CD14-positive monocyte (primary cell): ENCODE results near the gene GPANK1. TPM values are rescaled to one million over a fixed set of nuclear protein-coding genes. Genes with fewer than 3 reads are reported as not detected.
A peak's percentile ranks its signal among the peaks of the same experiment; 100 is the strongest.

Experiments used
- DNase-seq, 3 donors: peaks; one replicate each; pipeline ENCODE4 v3.0.0-alpha.2; 2011 to 2022
- H2AFZ ChIP-seq: 2 replicates; pipeline ENCODE4 v1.6.0; 2012; ENCODE audit warnings: mild to moderate bottlenecking, low read depth, low read length, inconsistent platforms; ENCODE audit not compliant: insufficient read depth, poor library complexity, severe bottlenecking
- H3K27ac ChIP-seq, 2 donors: 1 replicate in 1 of 2; 2 replicates in 1 of 2; pipeline ENCODE4 v1.5.1; 2012 to 2013; ENCODE audit warnings: low read length in 2 of 2, control low read depth in 1 of 2, inconsistent platforms in 1 of 2, low read depth in 1 of 2, mild to moderate bottlenecking in 1 of 2
- H3K27me3 ChIP-seq, 2 donors: one replicate each; pipeline versions ENCODE4 v1.6.0 to v1.6.1; 2011 to 2013; ENCODE audit warnings: low read length in 2 of 2; ENCODE audit not compliant: control insufficient read depth in 2 of 2, insufficient read depth in 2 of 2
- H3K36me3 ChIP-seq, 2 donors: replicated peaks in 1 of 2; 1 replicate in 1 of 2; 2 replicates in 1 of 2; pipeline versions ENCODE4 v1.5.1 to v1.6.1; 2012 to 2013; ENCODE audit warnings: low read length in 2 of 2, control low read depth in 1 of 2, inconsistent platforms in 1 of 2, mild to moderate bottlenecking in 1 of 2; ENCODE audit not compliant: insufficient read depth in 2 of 2, control insufficient read depth in 1 of 2
- H3K4me1 ChIP-seq, 2 donors: 1 replicate in 1 of 2; 2 replicates in 1 of 2; pipeline versions ENCODE4 v1.5.1 to v1.6.1; 2012 to 2013; ENCODE audit warnings: low read length in 2 of 2, control low read depth in 1 of 2, inconsistent platforms in 1 of 2, mild to moderate bottlenecking in 1 of 2, moderate library complexity in 1 of 2; ENCODE audit not compliant: insufficient read depth in 2 of 2, control insufficient read depth in 1 of 2
- H3K4me2 ChIP-seq: replicated peaks from 2 replicates; pipeline ENCODE3; 2012; ENCODE audit warnings: low read length, moderate library complexity, mild to moderate bottlenecking; ENCODE audit not compliant: poor library complexity, severe bottlenecking; ENCODE audit errors: extremely low read depth
- H3K4me3 ChIP-seq, 3 experiments: fragments of 200-600 bp in 1 of 3; sonication (generic) in 1 of 3; replicated peaks in 1 of 3; 1 replicate in 2 of 3; 2 replicates in 1 of 3; pipeline ENCODE4 v1.5.1; 2011 to 2013; ENCODE audit warnings: low read length in 3 of 3, mild to moderate bottlenecking in 3 of 3, control low read depth in 2 of 3, low read depth in 2 of 3, inconsistent platforms in 1 of 3, moderate library complexity in 1 of 3
- H3K79me2 ChIP-seq: 2 replicates; pipeline ENCODE4 v1.6.0; 2012; ENCODE audit warnings: mild to moderate bottlenecking, control low read depth, inconsistent platforms, low read length, moderate library complexity; ENCODE audit not compliant: insufficient read depth
- H3K9ac ChIP-seq: 2 replicates; pipeline ENCODE4 v1.6.0; 2017; ENCODE audit warnings: low read length, mild to moderate bottlenecking; ENCODE audit not compliant: insufficient read depth, poor library complexity, severe bottlenecking
- H3K9me3 ChIP-seq, 2 donors: replicated peaks in 1 of 2; 1 replicate in 1 of 2; 2 replicates in 1 of 2; pipeline versions ENCODE4 v1.5.1 to v1.6.1; 2012 to 2013; ENCODE audit warnings: low read length in 2 of 2, control low read depth in 1 of 2; ENCODE audit not compliant: control insufficient read depth in 1 of 2, insufficient read depth in 1 of 2
- H4K20me1 ChIP-seq: 2 replicates; pipeline ENCODE4 v1.6.0; 2012; ENCODE audit warnings: mild to moderate bottlenecking, low read length, control low read depth, moderate library complexity; ENCODE audit not compliant: insufficient read depth
- H3K27ac Mint-ChIP-seq, 7 donors: one replicate each; pipeline ENCODE4 v1.8.0; 2020; ENCODE audit warnings: mild to moderate bottlenecking in 7 of 7, mixed read lengths in 7 of 7, moderate library complexity in 6 of 7, inconsistent platforms in 2 of 7
- H3K27me3 Mint-ChIP-seq, 3 donors: one replicate each; pipeline ENCODE4 v1.8.0; 2021 to 2022; ENCODE audit warnings: low read depth in 3 of 3, mild to moderate bottlenecking in 3 of 3, mixed read lengths in 3 of 3, moderate library complexity in 3 of 3, inconsistent platforms in 1 of 3
- H3K36me3 Mint-ChIP-seq, 2 donors: one replicate each; pipeline ENCODE4 v1.8.0; 2020; ENCODE audit warnings: mixed read lengths in 2 of 2, inconsistent platforms in 1 of 2, mild to moderate bottlenecking in 1 of 2
- H3K4me1 Mint-ChIP-seq: one replicate; pipeline ENCODE4 v1.8.0; 2020; ENCODE audit warnings: mild to moderate bottlenecking, mixed read lengths
- H3K4me3 Mint-ChIP-seq, 2 donors: one replicate each; pipeline ENCODE4 v1.8.0; 2020; ENCODE audit warnings: mild to moderate bottlenecking in 2 of 2, mixed read lengths in 2 of 2, moderate library complexity in 1 of 2
- H3K9me3 Mint-ChIP-seq, 7 donors: one replicate each; pipeline ENCODE4 v1.8.0; 2020 to 2022; ENCODE audit warnings: mixed read lengths in 7 of 7, mild to moderate bottlenecking in 6 of 7, moderate library complexity in 6 of 7, inconsistent platforms in 2 of 7
- WGBS: methylation state at CpG from one replicate; pipeline ENCODE4 v1.1.5; 2013; ENCODE audit warnings: missing lambda C conversion rate; ENCODE audit not compliant: insufficient coverage; 5-methylcytosine and 5-hydroxymethylcytosine counted together
- intact Hi-C, 2 donors: fragments of 100-400 bp; cut with micrococcal nuclease; formaldehyde crosslinking; loops; one replicate each; pipeline versions ENCODE4 v1.15.0 to v1.15.1; 2023
- polyA plus RNA-seq, 3 donors: library from polyadenylated mRNA; depleted of rRNA in 1 of 3; unstranded in 2 of 3; stranded (reverse) in 1 of 3; fragments of 300-500 nt in 2 of 3; fragments of >200 nt in 1 of 3; fragmentation: Illumina TruSeq in 2 of 3; gene quantifications; 1 replicate in 2 of 3; 2 replicates in 1 of 3; pipeline ENCODE4 v1.2.3, GENCODE V29; 2012 to 2021
- TF ChIP-seq, protein P1 (sequence below): fragments of 200-600 bp; IDR thresholded peaks from one replicate; pipeline ENCODE4 v1.8.0; 2022; ENCODE audit warnings: antibody characterized with exemption, mild to moderate bottlenecking

Gene GPANK1
- polyA plus RNA-seq, 3 donors: 10.8 to 13.9 (median 12.0) TPM

DNA sequence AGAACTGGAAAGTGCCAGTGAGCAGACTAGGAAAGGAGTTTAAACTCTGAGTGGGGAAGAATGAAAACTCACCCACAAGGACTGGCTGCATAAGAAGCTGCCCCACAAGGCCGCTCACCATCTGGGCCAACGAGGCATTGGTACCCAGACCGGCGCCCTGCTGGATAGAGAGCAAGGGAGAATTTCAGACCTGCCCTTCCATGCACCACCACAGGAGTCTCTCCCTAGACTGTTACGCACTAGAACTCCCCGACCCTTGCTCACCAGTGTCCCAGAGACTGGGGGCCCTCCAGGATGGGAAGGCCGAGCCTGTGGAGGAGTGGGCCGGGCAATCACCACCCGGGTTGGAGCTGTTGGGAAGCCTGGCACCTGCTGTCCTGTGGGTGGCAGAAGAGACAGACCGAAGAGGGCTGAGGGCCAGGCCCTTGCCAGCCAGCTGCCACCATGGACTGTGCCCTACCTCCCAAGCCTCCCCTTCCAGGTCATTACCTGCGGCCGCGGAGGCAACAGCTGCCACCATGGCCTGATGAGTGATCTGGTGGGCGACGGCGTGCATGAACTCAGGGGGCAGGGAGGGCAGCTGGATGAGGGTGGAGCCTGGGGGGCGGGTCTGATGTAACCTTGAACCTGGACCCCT lies 20.9 kb downstream of the GPANK1 start:
- intact Hi-C loops: no loop called here
- H3K27ac ChIP-seq: peak overlapping the region in 1 of 2 donors; percentile 1
- peaks cover 87 to 99% of the 10 kb centered on the region in 2 donors for H3K36me3 Mint-ChIP-seq
- H3K4me1 Mint-ChIP-seq: no peaks in the 10 kb centered on the region
- H3K4me2 ChIP-seq: no peak overlapping the region
- WGBS: 98% methylated on average over 6 of the region's 17 CpGs
- H3K9ac ChIP-seq: no peak overlapping the region
- H3K27ac Mint-ChIP-seq: no peak overlapping the region
- no peak for DNase-seq
- peaks cover 16% of the 10 kb centered on the region for H3K79me2 ChIP-seq
- H3K27me3 ChIP-seq: no peaks in the 10 kb centered on the region
- no peaks in the 10 kb centered on the region for H3K27me3 Mint-ChIP-seq
- H3K36me3 ChIP-seq: peaks cover 94 to 98% of the 10 kb centered on the region in 2 donors
- no peak overlapping the region for H3K4me3 ChIP-seq
- H3K9me3 Mint-ChIP-seq: no peaks in the 10 kb centered on the region
- H4K20me1 ChIP-seq: peaks cover 78% of the 10 kb centered on the region
- H3K9me3 ChIP-seq: no peaks in the 10 kb centered on the region
- H2AFZ ChIP-seq: no peak overlapping the region
- H3K4me3 Mint-ChIP-seq: no peak overlapping the region
- H3K4me1 ChIP-seq: no peaks in the 10 kb centered on the region
- TF ChIP-seq, protein P1, sequence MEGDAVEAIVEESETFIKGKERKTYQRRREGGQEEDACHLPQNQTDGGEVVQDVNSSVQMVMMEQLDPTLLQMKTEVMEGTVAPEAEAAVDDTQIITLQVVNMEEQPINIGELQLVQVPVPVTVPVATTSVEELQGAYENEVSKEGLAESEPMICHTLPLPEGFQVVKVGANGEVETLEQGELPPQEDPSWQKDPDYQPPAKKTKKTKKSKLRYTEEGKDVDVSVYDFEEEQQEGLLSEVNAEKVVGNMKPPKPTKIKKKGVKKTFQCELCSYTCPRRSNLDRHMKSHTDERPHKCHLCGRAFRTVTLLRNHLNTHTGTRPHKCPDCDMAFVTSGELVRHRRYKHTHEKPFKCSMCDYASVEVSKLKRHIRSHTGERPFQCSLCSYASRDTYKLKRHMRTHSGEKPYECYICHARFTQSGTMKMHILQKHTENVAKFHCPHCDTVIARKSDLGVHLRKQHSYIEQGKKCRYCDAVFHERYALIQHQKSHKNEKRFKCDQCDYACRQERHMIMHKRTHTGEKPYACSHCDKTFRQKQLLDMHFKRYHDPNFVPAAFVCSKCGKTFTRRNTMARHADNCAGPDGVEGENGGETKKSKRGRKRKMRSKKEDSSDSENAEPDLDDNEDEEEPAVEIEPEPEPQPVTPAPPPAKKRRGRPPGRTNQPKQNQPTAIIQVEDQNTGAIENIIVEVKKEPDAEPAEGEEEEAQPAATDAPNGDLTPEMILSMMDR: no peak

DNA sequence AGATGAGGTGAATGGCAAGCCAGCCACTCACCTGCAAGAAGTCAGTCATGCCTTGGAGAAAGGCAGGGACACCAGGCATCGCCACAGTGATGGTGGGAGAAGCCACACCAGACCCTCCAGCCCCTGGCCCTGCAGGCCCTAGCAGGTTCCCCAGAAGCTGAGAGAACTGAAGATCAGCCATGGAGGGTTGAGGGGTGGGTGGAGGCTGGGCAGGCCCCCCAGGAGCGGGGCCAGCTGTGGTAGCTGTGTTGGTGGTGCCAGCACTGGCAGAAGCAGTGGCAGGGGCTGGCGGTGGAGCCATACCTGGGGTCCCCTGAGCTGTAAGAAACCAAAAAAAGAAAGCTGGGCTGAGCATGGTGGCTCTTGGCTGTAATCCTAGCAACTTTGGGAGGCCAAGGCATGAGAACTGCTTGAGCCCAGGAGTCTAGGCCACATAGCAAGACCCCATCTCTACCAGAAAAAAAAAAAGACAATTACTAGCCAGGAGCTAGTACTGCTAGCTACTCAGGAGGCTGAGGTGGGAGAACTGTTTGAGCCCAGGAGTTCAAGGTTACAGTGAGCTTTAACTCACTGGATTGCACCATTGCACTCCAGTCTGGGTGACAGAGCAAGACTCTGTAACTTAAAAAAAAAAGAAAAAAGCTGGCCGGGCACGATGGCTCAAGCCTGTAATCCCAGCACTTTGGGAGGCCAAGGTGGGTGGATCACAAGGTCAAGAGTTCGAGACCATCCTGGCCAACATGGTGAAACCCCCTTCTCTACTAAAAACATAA lies 21.8 kb downstream of the GPANK1 start:
- peaks cover 6% of the 10 kb centered on the region for H3K79me2 ChIP-seq
- no peak overlapping the region for H3K9ac ChIP-seq
- DNase-seq: no peak
- Mint-ChIP-seq H3K36me3 (peaks cover 81 to 99% of the 10 kb centered on the region in 2 donors), H3K27me3 (no peaks in the 10 kb centered on the region), H3K9me3 (no peaks in the 10 kb centered on the region), H3K4me1 (no peaks in the 10 kb centered on the region), H3K4me3 (no peak overlapping the region), H3K27ac (peak overlapping the region in 1 of 7 donors; percentile 18)
- no peak overlapping the region for H3K4me3 ChIP-seq
- TF ChIP-seq, protein P1: no peak
- H3K9me3 ChIP-seq: no peaks in the 10 kb centered on the region
- H3K4me1 ChIP-seq: no peaks in the 10 kb centered on the region
- H3K27me3 ChIP-seq: no peaks in the 10 kb centered on the region
- H4K20me1 ChIP-seq: peaks cover 79% of the 10 kb centered on the region
- peak overlapping the region in 1 of 2 donors; percentile 26 for H3K27ac ChIP-seq
- H3K36me3 ChIP-seq: peaks cover 94 to 98% of the 10 kb centered on the region in 2 donors
- 100% methylated on average over 3 of the region's 6 CpGs for WGBS
- H3K4me2 ChIP-seq: no peak overlapping the region
- intact Hi-C loops: no loop called here
- no peak overlapping the region for H2AFZ ChIP-seq
